Kidney (tissue), 14 donors: Measurements from ENCODE around the gene NCDN. TPM values are rescaled to one million over a fixed set of nuclear protein-coding genes. Genes with fewer than 3 reads are reported as not detected.

Source experiments
- DNase-seq, 5 donors: peaks; one replicate each; pipeline ENCODE4 v3.0.0-alpha.2; 2013 to 2020
- FAIRE-seq: peaks from 2 replicates; lab custom pipeline; 2012; peaks lifted over from hg19 to GRCh38; lab: Jason Lieb, UNC
- H3K27ac ChIP-seq, 2 donors: one replicate each; pipeline ENCODE4 v1.7.0; 2013; ENCODE audit warnings: low read depth in 2 of 2, low read length in 2 of 2, inconsistent platforms in 1 of 2
- H3K27me3 ChIP-seq: one replicate; pipeline ENCODE4 v1.7.1; 2013; ENCODE audit warnings: low read length, inconsistent platforms; ENCODE audit not compliant: control insufficient read depth, insufficient read depth
- H3K36me3 ChIP-seq, 3 donors: one replicate each; pipeline versions ENCODE4 v1.7.0 to v1.7.1; 2013; ENCODE audit warnings: low read length in 3 of 3, control low read depth in 1 of 3, inconsistent platforms in 1 of 3; ENCODE audit not compliant: insufficient read depth in 3 of 3, control insufficient read depth in 2 of 3
- H3K4me1 ChIP-seq, 3 donors: one replicate each; pipeline versions ENCODE4 v1.7.0 to v1.7.1; 2013; ENCODE audit warnings: low read length in 3 of 3, inconsistent platforms in 1 of 3, low read depth in 1 of 3; ENCODE audit not compliant: control insufficient read depth in 2 of 3, insufficient read depth in 2 of 3
- H3K4me3 ChIP-seq, 3 donors: one replicate each; pipeline versions ENCODE4 v1.7.0 to v1.8.1; 2013; ENCODE audit warnings: low read length in 3 of 3, control low read depth in 1 of 3, inconsistent platforms in 1 of 3
- H3K9ac ChIP-seq, 3 donors: one replicate each; pipeline versions ENCODE4 v1.7.0 to v1.7.1; 2013; ENCODE audit warnings: low read length in 3 of 3, control low read depth in 1 of 3, inconsistent platforms in 1 of 3
- H3K9me3 ChIP-seq, 3 donors: one replicate each; pipeline versions ENCODE4 v1.7.0 to v1.7.1; 2013; ENCODE audit warnings: low read length in 3 of 3, control low read depth in 1 of 3, inconsistent platforms in 1 of 3; ENCODE audit not compliant: control insufficient read depth in 2 of 3, insufficient read depth in 1 of 3
- intact Hi-C: fragments of 100-400 bp; cut with DNase I; formaldehyde crosslinking; loops from one replicate; pipeline ENCODE4 v1.11.1; 2022
- polyA plus RNA-seq: library from polyadenylated mRNA; stranded (reverse); fragments of 350-450 nt; fragmentation: Illumina TruSeq; extraction: RNeasy Lipid Tissue Mini Kit (QIAGEN cat#74804); gene quantifications from one replicate; pipeline ENCODE4 v1.2.3, GENCODE V29; 2014; ENCODE audit warnings: low read depth, low replicate concordance; ENCODE audit not compliant: insufficient read depth
- total RNA-seq: library from RNA; stranded (reverse); fragmentation: NEBNext Ultra II Directional; extraction: Animal tissue kit (Norgen Biotek cat#: 25700); gene quantifications from one replicate; pipeline ENCODE4 v1.2.1, GENCODE V29; 2021
- TF ChIP-seq, protein P1 (sequence below): IDR thresholded peaks from 3 replicates; pipeline ENCODE4 v1.5.1; 2012; ENCODE audit warnings: mild to moderate bottlenecking, moderate library complexity, borderline replicate concordance; ENCODE audit not compliant: insufficient read depth; ENCODE audit errors: extremely low read depth
- donor health status: control.
- donor health status: control.
- donor health status: control.
- donor health status: control.
- donor health status: control.
- donor health status: DM: yes; HTN: yes; CAD: no.
- donor health status: Normal renal cell carcinoma (clear cell type).

NCDN gene
- total and polyA plus RNA-seq, 2 donors from 2014 or later: 14.3 to 22.4 TPM

DNA sequence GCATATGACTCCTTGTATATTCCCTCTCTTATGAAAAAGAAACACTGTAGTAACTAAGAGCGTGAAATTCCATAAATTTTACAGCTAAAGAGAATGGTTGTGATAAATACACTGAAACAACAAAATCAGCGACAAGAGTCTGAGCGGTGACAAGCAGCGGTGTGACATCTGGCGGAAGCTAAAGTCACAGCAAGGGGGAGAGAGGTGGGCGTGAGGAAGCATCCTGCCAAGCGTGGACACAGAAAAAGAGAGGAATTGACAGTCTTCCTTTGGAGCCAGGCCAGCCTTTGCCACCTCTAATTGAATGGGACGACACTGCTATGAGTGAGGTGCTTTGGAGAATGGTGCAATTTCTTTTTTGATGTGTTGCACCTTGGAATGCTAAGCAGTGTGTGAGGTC, 57.8 kb downstream of the NCDN start:
- no peak overlapping the region for H3K4me3 ChIP-seq
- TF ChIP-seq, protein P1, sequence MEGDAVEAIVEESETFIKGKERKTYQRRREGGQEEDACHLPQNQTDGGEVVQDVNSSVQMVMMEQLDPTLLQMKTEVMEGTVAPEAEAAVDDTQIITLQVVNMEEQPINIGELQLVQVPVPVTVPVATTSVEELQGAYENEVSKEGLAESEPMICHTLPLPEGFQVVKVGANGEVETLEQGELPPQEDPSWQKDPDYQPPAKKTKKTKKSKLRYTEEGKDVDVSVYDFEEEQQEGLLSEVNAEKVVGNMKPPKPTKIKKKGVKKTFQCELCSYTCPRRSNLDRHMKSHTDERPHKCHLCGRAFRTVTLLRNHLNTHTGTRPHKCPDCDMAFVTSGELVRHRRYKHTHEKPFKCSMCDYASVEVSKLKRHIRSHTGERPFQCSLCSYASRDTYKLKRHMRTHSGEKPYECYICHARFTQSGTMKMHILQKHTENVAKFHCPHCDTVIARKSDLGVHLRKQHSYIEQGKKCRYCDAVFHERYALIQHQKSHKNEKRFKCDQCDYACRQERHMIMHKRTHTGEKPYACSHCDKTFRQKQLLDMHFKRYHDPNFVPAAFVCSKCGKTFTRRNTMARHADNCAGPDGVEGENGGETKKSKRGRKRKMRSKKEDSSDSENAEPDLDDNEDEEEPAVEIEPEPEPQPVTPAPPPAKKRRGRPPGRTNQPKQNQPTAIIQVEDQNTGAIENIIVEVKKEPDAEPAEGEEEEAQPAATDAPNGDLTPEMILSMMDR: no peak
- peaks cover 3 to 13% (median 8%) of the 10 kb centered on the region in 3 donors for H3K36me3 ChIP-seq
- H3K27me3 ChIP-seq: no peaks in the 10 kb centered on the region
- intact Hi-C loops: no loop called here
- H3K9me3 ChIP-seq: no peaks in the 10 kb centered on the region
- no peaks in the 10 kb centered on the region for H3K4me1 ChIP-seq
- H3K9ac ChIP-seq: no peak overlapping the region
- H3K27ac ChIP-seq: no peak overlapping the region
- DNase-seq (no peak), FAIRE-seq (no peak)

Other genes starting within 250 kb of the NCDN start
- 73.0 TPM for gene KIAA0319L, start 396 bp upstream of the NCDN start, total RNA-seq
- gene KIAA0319L, start 396 bp upstream of the NCDN start, polyA plus RNA-seq: 30.3 TPM
- gene TFAP2E, start 15.5 kb downstream of the NCDN start, total RNA-seq: 1.0 TPM
- gene TFAP2E, start 15.5 kb downstream of the NCDN start, polyA plus RNA-seq: 0.28 TPM
- gene PSMB2, start 83.7 kb downstream of the NCDN start, total RNA-seq: 44.1 TPM
- gene PSMB2, start 83.7 kb downstream of the NCDN start, polyA plus RNA-seq: 78.0 TPM
- 7.4 TPM for gene C1orf216, start 161.1 kb downstream of the NCDN start, total RNA-seq
- gene C1orf216, start 161.1 kb downstream of the NCDN start, polyA plus RNA-seq: 6.0 TPM
- 1.1 TPM for gene CLSPN, start 212.2 kb downstream of the NCDN start, total RNA-seq
- gene CLSPN, start 212.2 kb downstream of the NCDN start, polyA plus RNA-seq: 0.92 TPM